Measurements from ENCODE around the gene RAD52.

RAD52 gene

DNA sequence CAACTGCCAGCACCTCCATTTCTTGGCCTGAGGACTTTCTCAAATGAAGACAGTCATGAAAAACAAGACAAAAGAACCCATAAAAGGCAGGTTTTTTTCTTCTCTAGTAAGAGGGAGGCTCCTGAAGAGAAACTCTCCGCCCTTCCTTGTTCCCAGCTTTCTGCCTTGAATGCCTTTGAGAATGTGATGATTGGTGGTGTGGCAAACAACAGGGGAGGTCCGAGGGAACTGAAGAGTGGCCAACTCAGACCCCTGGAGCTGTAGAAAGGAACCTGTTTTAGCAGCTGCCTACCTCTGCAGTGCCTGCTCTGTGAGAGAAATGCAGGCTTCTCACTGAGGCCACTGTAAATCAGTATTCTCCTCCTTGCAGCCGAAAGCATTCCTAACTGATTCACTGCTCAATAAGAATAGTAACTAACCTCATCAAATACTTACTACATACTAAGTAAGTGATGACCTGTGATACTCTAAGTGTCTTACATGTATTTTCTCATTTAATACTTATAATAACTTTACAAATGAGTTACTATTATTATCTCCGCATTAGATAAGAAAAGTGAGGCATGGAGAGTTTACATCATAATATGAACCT lies 24.9 kb upstream of the RAD52 start:
- no peak overlapping the region for H3K4me3 ChIP-seq (ENCODE audit: low read length)

GRCh38 chr12:971991-972390 lies 22.5 kb upstream of the RAD52 start:
- H3K4me1 ChIP-seq (ENCODE audit: low read length) = no peaks in the 10 kb centered on the region
- H3K27me3 ChIP-seq (ENCODE audit: low read depth, low read length) = no peaks in the 10 kb centered on the region
- H3K27ac ChIP-seq (ENCODE audit: low read length) = no peak overlapping the region
- no peak overlapping the region for H3K4me3 ChIP-seq (ENCODE audit: low read length)
- no peaks in the 10 kb centered on the region for H3K36me3 ChIP-seq (replicated peaks; ENCODE audit: low read depth, low read length)
- H4K20me1 ChIP-seq (ENCODE audit: insufficient read depth, low read length) = no peaks in the 10 kb centered on the region
- H2AFZ ChIP-seq (ENCODE audit: low read depth, low read length) = no peak overlapping the region
- H3K4me2 ChIP-seq (ENCODE audit: low read length) = no peak overlapping the region
- TF ChIP-seq CTCF (IDR thresholded peaks at IDR 0.05; ENCODE audit: low read depth, low read length) (no peak), EZH2phosphoT487 (IDR thresholded peaks at IDR 0.05; ENCODE audit: low read depth) (no peak)
- no peak overlapping the region for H3K9ac ChIP-seq (ENCODE audit: low read length)
- no peaks in the 10 kb centered on the region for H3K9me3 ChIP-seq (ENCODE audit: insufficient read depth, low read length)
- no peaks in the 10 kb centered on the region for H3K79me2 ChIP-seq (ENCODE audit: low read length)

More for the DNA sequence above, 24.9 kb upstream of the RAD52 start:
- H3K9ac ChIP-seq (ENCODE audit: low read length) = no peak overlapping the region
- H3K36me3 ChIP-seq (replicated peaks; ENCODE audit: low read depth, low read length) = no peaks in the 10 kb centered on the region
- TF ChIP-seq CTCF (IDR thresholded peaks at IDR 0.05; ENCODE audit: low read depth, low read length) = no peak
- TF ChIP-seq EZH2phosphoT487 (IDR thresholded peaks at IDR 0.05; ENCODE audit: low read depth) = no peak
- H4K20me1 ChIP-seq (ENCODE audit: insufficient read depth, low read length) = no peaks in the 10 kb centered on the region
- no peak overlapping the region for H2AFZ ChIP-seq (ENCODE audit: low read depth, low read length)
- H3K4me1 ChIP-seq (ENCODE audit: low read length) = no peaks in the 10 kb centered on the region
- H3K9me3 ChIP-seq (ENCODE audit: insufficient read depth, low read length) = no peaks in the 10 kb centered on the region
- H3K79me2 ChIP-seq (ENCODE audit: low read length) = no peaks in the 10 kb centered on the region
- H3K4me2 ChIP-seq (ENCODE audit: low read length) = no peak overlapping the region
- no peaks in the 10 kb centered on the region for H3K27me3 ChIP-seq (ENCODE audit: low read depth, low read length)
- no peak overlapping the region for H3K27ac ChIP-seq (ENCODE audit: low read length)

- no peak overlapping the region for H3K4me3 ChIP-seq (ENCODE audit: low read length)
- no peak overlapping the region for H2AFZ ChIP-seq (ENCODE audit: low read depth, low read length)
- H3K27me3 ChIP-seq (ENCODE audit: low read depth, low read length) = no peaks in the 10 kb centered on the region
- no peak overlapping the region for H3K4me2 ChIP-seq (ENCODE audit: low read length)
- no peaks in the 10 kb centered on the region for H4K20me1 ChIP-seq (ENCODE audit: insufficient read depth, low read length)
- no peaks in the 10 kb centered on the region for H3K79me2 ChIP-seq (ENCODE audit: low read length)
- no peaks in the 10 kb centered on the region for H3K9me3 ChIP-seq (ENCODE audit: insufficient read depth, low read length)
- no peak overlapping the region for H3K27ac ChIP-seq (ENCODE audit: low read length)
- H3K36me3 ChIP-seq (replicated peaks; ENCODE audit: low read depth, low read length) = no peaks in the 10 kb centered on the region
- H3K4me1 ChIP-seq (ENCODE audit: low read length) = no peaks in the 10 kb centered on the region
- H3K9ac ChIP-seq (ENCODE audit: low read length) = no peak overlapping the region
- TF ChIP-seq CTCF (IDR thresholded peaks at IDR 0.05; ENCODE audit: low read depth, low read length) (no peak), EZH2phosphoT487 (IDR thresholded peaks at IDR 0.05; ENCODE audit: low read depth) (no peak)
Measured at GRCh38 chr12:969821-970220, 20.3 kb upstream of the RAD52 start.

GRCh38 chr12:968545-968944 lies 19.1 kb upstream of the RAD52 start:
- TF ChIP-seq EZH2phosphoT487 (IDR thresholded peaks at IDR 0.05; ENCODE audit: low read depth) (no peak), CTCF (IDR thresholded peaks at IDR 0.05; ENCODE audit: low read depth, low read length) (no peak)
- no peaks in the 10 kb centered on the region for H3K36me3 ChIP-seq (replicated peaks; ENCODE audit: low read depth, low read length)
- no peaks in the 10 kb centered on the region for H4K20me1 ChIP-seq (ENCODE audit: insufficient read depth, low read length)
- no peak overlapping the region for H3K27ac ChIP-seq (ENCODE audit: low read length)
- H3K79me2 ChIP-seq (ENCODE audit: low read length) = no peaks in the 10 kb centered on the region
- no peaks in the 10 kb centered on the region for H3K27me3 ChIP-seq (ENCODE audit: low read depth, low read length)
- H3K4me2 ChIP-seq (ENCODE audit: low read length) = no peak overlapping the region
- H2AFZ ChIP-seq (ENCODE audit: low read depth, low read length) = no peak overlapping the region
- no peak overlapping the region for H3K9ac ChIP-seq (ENCODE audit: low read length)
- H3K4me3 ChIP-seq (ENCODE audit: low read length) = no peak overlapping the region
- no peaks in the 10 kb centered on the region for H3K9me3 ChIP-seq (ENCODE audit: insufficient read depth, low read length)
- no peaks in the 10 kb centered on the region for H3K4me1 ChIP-seq (ENCODE audit: low read length)
